GM18519 (cell line): Measurements from ENCODE around the gene NGEF.

ENCODE experiments used
- ATAC-seq: cut with Tn5 transposase; IDR thresholded peaks from one replicate; pipeline ENCODE4 v1.9.1; 2021; ENCODE audit warnings: mild to moderate bottlenecking, moderate library complexity; ENCODE audit not compliant: unreplicated experiment, low FRiP score

The NGEF gene

DNA sequence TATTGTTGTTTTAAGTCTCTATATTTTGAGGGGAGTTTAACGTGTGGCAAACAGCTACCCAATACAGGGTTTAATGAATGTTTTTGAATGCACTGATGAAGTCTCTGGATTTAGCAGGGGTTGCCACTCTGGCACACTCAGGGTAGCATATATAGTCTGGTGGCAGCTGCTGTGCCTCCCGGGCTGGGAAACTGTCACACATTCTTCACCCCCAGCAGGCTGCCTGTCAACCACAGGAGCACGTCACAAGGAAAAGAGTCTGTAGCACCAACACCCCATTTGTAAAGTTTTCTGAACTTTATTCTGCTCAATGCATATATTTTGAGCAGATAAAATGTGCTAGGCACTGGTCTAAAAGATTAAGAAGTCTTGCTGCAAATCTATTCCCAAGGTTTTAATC, 39.3 kb downstream of the NGEF start:
- ATAC-seq, result no peak

GRCh38 chr2:232973011-232973735, 39.9 kb downstream of the NGEF start:
- ATAC-seq, result no peak

GRCh38 chr2:232971744-232972143, 41.3 kb downstream of the NGEF start:
- no peak for ATAC-seq

DNA sequence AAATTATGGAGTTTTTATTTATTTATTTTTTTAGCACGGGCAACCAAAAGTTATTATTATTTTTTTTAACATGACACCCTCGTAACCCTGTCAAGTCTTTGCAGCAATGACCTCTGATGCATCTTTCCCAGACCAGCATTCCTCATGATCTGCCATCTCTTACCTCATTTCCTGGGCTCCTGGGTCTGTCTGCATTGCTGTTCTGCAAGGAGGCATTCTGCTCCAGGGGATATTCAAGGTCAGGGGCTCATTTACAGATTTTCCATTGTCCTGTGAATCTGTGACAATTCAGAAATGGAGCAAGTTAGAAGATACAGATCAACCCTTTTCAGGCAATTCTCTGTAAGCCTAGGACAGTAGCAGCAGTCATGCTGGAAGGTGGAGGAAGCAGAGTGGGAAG, 43.0 kb downstream of the NGEF start:
- ATAC-seq, result no peak

DNA sequence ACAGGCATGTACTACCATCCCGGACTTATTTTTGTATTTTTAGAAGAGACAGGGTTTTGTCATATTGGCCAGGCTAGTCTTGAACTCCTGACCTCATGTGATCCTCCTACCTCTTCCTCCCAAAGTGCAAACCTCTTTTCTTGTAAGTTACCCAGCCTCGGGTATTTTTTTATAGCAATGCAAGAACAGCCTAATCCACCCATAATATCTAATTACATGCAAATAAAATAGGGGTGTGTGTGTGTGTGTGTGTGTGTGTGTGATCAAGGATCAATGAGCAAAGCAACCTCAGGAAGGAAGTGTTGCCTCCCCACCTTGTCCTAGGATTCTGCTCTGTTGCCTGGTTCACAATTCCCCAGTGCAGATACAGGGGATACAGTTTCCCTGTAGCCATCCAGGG, 45.6 kb downstream of the NGEF start:
- ATAC-seq, result no peak

DNA sequence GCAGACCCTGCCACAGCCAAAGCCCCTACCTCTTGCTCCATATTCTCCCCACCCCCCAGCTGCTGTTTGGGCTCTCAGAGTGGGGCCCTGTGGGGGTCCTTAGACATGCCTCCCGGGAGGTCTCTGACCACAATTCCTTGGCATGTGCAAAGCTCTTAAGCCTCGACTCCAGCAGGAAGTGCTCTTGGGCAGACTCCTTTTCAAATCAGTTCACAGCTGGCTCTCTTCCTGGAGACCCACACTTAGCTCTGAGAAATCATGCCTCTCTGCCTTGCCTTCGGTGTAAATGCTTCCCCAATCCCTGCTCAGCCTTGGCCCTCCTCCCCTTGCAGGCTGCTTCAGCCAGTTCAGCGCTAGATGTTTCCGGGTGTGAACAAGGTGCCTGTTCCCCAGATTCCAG, 46.9 kb downstream of the NGEF start:
- no peak for ATAC-seq

DNA sequence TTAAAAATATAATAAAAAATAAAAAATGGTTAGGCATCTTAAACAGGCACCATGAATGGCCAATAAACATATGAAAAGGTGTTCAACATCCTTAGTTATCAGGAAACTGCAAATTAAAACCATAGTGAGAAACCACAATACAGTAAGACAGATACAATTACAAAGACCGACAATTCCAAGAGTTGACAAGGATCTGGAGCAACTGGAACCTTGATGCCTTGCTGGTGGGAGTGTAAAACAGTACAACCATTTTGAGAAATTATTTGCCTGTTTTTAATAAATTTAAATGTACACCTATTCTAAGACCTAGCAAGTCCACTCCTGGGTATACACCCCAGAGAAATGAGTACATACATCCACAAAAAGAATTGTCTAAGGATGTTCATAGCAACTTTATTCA, 49.1 kb downstream of the NGEF start:
- ATAC-seq, result no peak

- no peak for ATAC-seq
Observed at GRCh38 chr2:232960862-232961261, 52.2 kb downstream of the NGEF start.

DNA sequence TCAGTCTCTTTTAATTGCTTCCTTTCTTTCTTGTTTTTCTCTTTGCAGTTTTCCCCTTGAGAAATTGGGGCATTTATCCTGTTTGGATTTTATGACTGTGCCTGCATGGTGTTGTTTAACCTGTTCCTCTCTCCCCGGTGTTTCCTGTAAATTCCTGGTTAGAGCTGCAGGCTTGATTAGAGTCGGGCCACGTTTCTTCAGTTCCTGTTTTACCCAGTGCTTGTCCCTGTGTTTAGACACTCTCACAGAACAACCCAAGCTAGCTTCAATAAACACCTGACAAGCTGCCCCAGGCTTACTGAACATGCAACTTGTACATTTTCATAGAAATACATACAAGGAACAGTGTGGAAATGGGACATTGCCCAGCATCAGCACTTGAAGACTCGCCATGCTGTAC, 53.9 kb downstream of the NGEF start:
- ATAC-seq, result no peak

- no peak for ATAC-seq
Observed at GRCh38 chr2:232957657-232958090, 55.4 kb downstream of the NGEF start.

DNA sequence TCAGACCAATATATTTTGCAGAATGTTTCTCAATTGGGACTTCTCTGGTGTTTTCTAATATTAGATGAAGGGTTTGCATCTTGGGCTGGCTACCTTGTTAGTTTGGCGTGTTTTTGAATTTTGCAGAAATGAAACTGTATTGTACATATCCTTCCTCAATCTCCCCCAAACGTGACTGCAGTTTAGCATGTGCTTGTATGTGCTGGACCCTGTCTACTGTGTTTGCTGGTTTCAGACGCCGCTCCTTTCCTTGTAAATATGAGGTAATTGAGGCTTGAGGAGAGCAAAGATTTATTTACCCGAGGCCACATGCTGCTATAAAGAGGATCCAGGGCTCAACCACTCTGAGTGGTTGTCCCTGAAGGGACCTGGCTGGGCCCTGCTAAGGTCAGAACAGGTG, 57.2 kb downstream of the NGEF start:
- ATAC-seq, result no peak

DNA sequence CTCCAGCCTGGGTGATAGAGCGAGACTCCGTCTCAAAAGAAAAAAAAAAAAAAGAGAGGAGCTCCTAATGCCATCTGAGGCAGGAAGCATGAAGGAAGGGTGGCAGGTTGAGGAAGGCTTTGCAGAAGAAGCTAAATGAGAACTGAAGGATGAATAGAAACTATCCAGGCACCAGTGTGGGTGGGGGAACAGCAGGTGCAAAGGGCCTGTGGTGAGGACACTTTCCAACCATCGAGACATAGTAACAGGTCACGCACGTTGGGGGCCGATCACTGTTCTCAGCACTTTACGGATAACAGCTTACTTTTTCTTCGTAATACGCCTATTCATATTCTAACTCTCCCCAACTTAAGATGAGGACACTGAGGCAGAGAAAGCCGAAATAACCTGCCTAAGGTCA, 58.4 kb downstream of the NGEF start:
- ATAC-seq, result no peak

GRCh38 chr2:232951891-232952290, 61.2 kb downstream of the NGEF start:
- no peak for ATAC-seq

DNA sequence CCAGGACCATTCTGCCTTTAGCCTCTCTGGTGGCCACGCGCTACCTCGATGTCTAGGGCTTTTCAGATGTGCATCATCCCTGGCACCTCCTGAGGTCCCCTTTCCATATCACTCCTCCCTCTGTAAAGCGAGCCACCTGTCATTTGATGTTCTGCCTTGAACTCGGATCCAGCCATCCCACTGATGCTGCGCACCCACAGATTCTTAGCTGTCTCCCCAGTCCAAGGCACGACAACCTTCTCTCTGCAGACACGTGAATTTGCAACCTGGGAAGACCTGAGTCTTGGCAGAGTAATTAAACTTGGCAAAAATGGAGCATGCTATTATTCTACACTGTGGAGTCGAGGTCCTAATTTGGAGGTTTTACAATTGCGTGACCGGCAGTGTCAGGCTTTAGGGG, 61.9 kb downstream of the NGEF start:
- no peak for ATAC-seq

- ATAC-seq, result no peak
Observed at GRCh38 chr2:232950751-232951150, 62.3 kb downstream of the NGEF start.

DNA sequence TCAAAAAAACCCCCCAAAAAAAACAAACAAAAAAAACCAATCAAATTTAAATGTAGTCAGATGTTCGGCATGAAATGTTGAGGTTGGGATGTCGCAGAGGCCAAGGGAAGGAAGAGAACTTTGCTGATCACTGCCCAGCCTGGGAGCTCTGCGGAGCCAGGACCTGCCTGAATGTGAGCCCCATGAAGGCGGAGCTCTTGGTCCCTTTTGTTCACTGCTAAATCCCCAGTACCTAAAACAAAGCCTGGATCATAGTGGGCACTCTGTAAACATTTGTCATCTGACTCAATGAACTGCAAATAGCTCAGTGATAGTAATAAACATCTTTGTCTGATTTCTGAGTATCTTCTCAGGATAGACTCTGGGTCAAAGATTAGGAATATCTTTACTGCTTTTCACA, 64.0 kb downstream of the NGEF start:
- no peak for ATAC-seq

GRCh38 chr2:232942831-232943230, 70.2 kb downstream of the NGEF start:
- ATAC-seq, result no peak

DNA sequence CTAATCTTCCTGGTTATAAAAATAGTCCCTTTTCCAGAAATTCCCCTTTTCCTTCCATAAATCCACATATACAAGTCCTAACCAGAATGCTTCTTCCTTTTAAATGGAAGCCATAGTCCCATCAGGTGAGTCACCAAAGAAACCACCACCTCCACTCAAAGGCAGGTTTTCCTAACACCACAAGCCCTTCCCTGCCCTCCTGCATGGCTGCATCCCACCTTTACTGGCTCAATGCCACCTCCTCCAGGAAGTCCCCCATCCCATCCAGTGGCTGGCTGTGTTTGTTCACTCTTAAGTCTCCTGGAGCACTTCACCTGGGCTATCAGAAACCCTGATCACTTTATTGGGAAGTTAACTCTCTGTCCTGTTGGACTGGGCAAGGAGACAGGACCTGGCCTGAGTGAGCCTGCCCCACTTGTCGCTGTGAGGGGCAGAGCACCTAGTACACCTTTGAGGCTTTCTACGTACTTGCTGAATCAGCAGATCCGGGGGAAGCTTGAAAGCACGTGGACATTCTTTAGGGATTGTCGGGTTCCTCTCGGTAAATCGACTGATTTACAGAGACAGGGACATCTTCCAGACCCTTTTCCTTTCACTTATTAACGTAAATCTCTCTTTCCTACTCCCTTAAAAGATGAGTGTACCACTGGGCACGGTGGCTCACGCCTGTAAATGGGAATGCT, 71.0 kb downstream of the NGEF start:
- no peak for ATAC-seq

GRCh38 chr2:232941400-232941799, 71.7 kb downstream of the NGEF start:
- ATAC-seq, result no peak

DNA sequence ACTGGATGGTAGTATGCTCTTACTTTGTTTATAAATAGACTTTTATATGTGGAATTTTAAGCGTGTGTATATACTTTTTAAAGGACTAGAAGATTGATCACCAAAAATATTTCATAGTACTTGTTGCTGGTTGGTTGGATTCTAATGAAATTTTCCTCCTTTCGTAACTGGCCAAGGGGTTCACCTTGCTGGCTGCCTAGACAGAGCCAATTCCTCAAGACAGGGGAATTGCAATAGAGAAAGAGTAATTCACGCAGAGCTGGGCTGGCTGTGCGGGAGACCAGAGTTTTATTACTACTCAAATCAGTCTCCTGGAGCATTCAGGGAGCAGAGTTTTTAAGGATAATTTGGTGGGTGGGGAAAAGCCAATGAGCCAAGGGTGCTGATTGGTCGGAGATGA, 72.3 kb downstream of the NGEF start:
- ATAC-seq, result no peak

DNA sequence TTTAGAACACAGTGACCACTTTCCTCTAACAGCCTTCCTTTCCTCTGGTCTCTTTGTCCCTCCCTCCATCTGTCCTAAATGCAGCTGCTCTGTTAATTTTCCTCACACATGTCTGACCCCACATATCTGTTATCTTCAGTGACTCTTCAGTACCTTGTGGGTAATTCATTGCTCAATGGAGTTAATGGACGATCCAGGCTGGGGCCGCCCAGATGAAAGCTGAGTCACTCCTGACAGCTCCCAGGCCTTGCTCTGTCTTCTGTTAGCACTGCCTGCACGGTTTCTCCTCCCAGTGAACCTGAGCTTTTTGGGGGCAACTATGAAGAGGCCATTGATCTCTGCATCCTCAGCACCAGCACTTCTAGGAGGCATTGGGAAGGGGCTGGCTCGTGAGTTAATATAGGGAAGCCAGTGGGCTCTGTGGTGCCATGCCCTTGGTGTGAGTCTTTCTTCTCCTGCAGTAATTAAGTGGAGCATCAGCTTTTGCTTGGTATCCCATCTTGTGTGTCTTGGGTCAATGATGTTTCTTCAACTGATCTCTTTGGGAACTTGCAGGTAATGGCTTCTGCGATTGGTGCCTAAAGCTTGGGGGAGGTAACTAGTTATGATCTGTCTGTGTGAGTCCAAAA, 75.7 kb downstream of the NGEF start:
- no peak for ATAC-seq

DNA sequence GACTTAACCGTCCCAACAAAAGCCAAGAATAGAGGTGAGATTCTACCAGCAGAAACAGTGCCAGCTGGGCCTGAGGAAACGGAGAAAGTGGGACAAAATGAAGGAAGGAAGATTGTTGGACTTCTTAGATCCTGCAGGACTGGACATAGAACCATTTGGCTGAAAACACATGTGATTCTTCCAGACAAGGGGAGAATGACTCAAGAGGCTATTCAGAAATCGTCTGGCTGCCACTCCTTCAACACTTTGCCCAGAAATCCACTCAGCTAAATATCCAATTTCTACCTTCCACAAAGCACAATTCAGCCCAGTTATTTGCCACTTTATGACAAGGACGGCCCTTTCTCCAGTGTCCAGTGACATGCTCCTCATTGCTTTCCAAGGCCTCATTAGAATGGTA, 81.4 kb downstream of the NGEF start:
- no peak for ATAC-seq
